Bronchial epithelial cell (primary cell): ENCODE data around the gene GCNT3. TPM values are rescaled to one million over a fixed set of nuclear protein-coding genes. Genes with fewer than 3 reads are reported as not detected.

Source experiments
- DNase-seq: peaks from one replicate; pipeline ENCODE4 v3.0.0-alpha.2; 2010; ENCODE audit warnings: low read depth
- FAIRE-seq: peaks from 2 replicates; lab custom pipeline; 2011; peaks lifted over from hg19 to GRCh38; lab: Jason Lieb, UNC
- H3K27me3 ChIP-seq: 2 replicates; pipeline ENCODE4 v1.5.1; 2011; ENCODE audit warnings: low read length; ENCODE audit not compliant: control insufficient read depth, insufficient read depth
- H3K36me3 ChIP-seq: 2 replicates; pipeline ENCODE4 v1.5.1; 2011; ENCODE audit warnings: low read length; ENCODE audit not compliant: control insufficient read depth, insufficient read depth
- H3K4me3 ChIP-seq: 2 replicates; pipeline ENCODE4 v1.5.1; 2011; ENCODE audit warnings: mild to moderate bottlenecking, low read depth, low read length, control low read depth
- total RNA-seq: library from RNA; depleted of rRNA; stranded (reverse); fragments of >200 nt; gene quantifications from 2 replicates; pipeline ENCODE4 v1.2.1, GENCODE V29; 2014
- TF ChIP-seq, protein P1 (sequence below): IDR thresholded peaks from 2 replicates; pipeline ENCODE4 v1.5.1; 2011; ENCODE audit warnings: mild to moderate bottlenecking, moderate library complexity, low read length, control low read depth, inconsistent platforms; ENCODE audit not compliant: insufficient read depth, severe bottlenecking

Gene GCNT3
- total RNA-seq, 1 donor from 2014 or later: 8.2 TPM

DNA sequence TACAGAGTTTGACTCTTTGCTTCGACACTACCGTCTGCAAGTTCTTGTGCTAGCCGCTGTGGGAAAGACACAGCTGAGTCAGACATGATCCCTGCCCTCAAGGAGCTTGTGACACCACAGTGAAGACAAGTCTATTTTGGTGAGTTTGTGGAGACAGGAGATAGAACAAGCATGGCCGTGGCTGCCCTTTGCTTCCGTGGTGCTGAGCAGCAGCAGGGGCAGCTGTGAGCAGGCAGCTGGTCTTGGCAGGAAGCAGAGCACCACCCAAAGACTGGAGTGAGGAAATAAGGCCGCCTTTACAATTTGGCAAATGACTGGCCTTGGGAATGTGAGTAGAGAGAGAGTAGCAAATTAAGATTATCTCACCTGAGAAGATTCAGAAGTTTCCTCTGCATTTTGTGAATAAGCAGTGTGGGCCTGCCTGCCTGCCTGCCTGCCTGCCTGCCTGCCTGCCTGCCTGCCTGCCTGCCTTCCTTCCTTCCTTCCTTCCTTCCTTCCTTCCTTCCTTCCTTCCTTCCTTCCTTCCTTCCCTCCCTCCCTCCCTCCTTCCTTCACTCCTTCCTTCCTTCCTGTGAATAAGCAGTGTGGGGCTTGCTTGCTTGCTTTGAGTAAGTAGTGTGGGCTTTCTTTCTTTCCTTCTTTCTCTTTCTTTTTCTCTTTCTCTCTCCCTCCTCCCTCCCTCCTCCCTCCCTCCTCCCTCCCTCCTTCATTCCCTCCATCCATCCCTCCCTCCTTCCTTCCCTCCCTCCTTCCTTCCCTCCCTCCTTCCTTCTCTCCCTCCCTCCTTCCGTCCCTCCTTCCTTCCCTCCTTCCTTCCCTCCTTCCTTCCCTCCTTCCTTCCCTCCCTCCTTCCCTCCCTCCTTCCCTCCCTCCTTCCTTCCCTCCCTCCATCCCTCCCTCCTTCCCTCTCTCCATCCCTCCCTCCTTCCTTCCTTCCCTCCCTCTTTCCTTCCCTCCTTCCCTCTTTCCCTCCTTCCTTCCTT is 1.6 kb upstream of the GCNT3 start:
- Histone ChIP-seq H3K4me3 (no peak overlapping the region), H3K27me3 (no peaks in the 10 kb centered on the region), H3K36me3 (no peaks in the 10 kb centered on the region)
- TF ChIP-seq, protein P1, sequence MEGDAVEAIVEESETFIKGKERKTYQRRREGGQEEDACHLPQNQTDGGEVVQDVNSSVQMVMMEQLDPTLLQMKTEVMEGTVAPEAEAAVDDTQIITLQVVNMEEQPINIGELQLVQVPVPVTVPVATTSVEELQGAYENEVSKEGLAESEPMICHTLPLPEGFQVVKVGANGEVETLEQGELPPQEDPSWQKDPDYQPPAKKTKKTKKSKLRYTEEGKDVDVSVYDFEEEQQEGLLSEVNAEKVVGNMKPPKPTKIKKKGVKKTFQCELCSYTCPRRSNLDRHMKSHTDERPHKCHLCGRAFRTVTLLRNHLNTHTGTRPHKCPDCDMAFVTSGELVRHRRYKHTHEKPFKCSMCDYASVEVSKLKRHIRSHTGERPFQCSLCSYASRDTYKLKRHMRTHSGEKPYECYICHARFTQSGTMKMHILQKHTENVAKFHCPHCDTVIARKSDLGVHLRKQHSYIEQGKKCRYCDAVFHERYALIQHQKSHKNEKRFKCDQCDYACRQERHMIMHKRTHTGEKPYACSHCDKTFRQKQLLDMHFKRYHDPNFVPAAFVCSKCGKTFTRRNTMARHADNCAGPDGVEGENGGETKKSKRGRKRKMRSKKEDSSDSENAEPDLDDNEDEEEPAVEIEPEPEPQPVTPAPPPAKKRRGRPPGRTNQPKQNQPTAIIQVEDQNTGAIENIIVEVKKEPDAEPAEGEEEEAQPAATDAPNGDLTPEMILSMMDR: no peak
- DNase-seq: no peak
- FAIRE-seq: no peak

DNA sequence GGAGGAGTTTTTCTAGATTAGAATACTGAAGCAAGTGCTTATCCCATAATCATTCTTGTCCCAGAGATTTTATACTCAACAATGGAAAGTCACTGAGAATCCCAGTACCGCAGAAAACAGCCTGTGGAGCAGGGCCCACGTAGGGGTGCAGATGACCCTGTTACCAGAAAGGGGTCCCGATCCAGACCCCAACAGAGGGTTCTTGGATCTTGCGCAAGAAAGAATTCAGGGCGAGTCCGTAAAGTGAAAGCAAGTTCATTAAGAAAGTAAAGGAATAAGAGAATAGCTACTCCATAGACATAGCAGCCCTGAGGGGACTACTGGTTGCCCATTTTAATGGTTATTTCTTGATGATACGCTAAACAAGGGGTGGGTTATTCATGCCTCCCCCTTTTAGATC is 2.6 kb downstream of the GCNT3 start:
- Histone ChIP-seq H3K27me3 (no peaks in the 10 kb centered on the region), H3K4me3 (no peak overlapping the region), H3K36me3 (no peaks in the 10 kb centered on the region)
- TF ChIP-seq, protein P1: no peak
- FAIRE-seq (no peak), DNase-seq (no peak)

DNA sequence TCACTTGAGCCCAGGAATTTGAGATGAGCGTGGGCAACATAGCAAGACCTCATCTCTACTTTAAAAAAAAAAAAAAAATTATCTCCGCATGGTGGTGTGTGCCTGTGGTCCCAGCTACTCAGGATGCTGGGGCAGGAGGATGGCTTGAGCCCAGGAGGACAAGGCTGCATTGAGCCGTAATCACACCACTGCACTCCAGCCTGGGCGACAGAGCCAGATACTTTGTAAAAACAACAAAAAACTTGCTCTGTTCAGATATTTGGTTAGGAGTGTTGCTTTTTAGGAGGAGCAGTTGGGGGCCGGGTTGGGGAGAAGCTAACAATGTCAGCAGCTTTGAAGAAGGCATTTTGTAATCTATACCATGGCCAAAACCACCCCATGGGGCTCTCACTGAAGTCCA is 4.1 kb downstream of the GCNT3 start:
- TF ChIP-seq, protein P1: no peak
- DNase-seq (no peak), FAIRE-seq (no peak)
- Histone ChIP-seq H3K27me3 (no peaks in the 10 kb centered on the region), H3K36me3 (no peaks in the 10 kb centered on the region), H3K4me3 (no peak overlapping the region)

DNA sequence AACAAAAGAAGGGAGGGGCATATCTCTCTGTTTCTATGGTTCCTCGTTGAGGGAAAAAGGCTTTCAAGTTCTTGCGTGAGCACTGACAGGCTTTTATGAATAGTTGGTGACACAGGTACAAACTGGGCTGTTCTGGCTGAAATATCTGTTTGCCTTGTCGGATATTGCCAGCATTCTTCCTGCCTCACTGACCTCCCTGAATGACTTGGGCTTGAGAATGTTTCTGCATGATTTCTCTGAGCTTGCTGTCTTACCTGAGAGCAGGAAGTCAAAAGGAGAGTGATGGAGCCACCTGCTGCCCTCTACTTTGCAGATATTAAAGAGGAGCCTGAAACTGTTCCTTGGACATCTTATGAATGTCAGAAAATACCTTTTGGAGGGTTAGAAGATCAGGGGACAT is 4.8 kb downstream of the GCNT3 start:
- Histone ChIP-seq H3K4me3 (peak overlapping the region; percentile 11), H3K27me3 (no peaks in the 10 kb centered on the region), H3K36me3 (no peaks in the 10 kb centered on the region)
- peak; percentile 7 for FAIRE-seq
- TF ChIP-seq, protein P1: peak; percentile 12
- peak; percentile 25 for DNase-seq

DNA sequence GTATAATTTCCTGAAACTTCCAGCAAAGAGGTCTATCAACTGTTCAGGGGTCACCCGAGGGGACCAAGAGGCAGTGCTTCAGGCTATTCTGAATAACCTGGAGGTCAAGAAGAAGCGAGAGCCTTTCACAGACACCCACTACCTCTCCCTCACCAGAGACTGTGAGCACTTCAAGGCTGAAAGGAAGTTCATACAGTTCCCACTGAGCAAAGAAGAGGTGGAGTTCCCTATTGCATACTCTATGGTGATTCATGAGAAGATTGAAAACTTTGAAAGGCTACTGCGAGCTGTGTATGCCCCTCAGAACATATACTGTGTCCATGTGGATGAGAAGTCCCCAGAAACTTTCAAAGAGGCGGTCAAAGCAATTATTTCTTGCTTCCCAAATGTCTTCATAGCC is 6.8 kb downstream of the GCNT3 start:
- Histone ChIP-seq H3K27me3 (no peaks in the 10 kb centered on the region), H3K4me3 (no peak overlapping the region), H3K36me3 (no peaks in the 10 kb centered on the region)
- TF ChIP-seq, protein P1: no peak
- no peak for DNase-seq
- peak; percentile 62 for FAIRE-seq
